HG03175 (cell line): Measurements from ENCODE around the gene IRGC.
A peak's percentile ranks its signal among the peaks of the same experiment; 100 is the strongest.
"Not testable (repeated sequence)": the region's sequence is repeated elsewhere in the genome, so short reads cannot be mapped to it uniquely, and the experiment has no call there.

Experiments
- ATAC-seq: cut with Tn5 transposase; IDR thresholded peaks from one replicate; pipeline ENCODE4 v1.9.1; 2021; ENCODE audit warnings: mild to moderate bottlenecking, moderate library complexity; ENCODE audit not compliant: unreplicated experiment

IRGC gene

GRCh38 chr19:43751466-43752220 is 35.8 kb downstream of the IRGC start:
- no peak for ATAC-seq

- no peak for ATAC-seq
Observed at GRCh38 chr19:43752287-43752875, 36.5 kb downstream of the IRGC start.

GRCh38 chr19:43754253-43754502 is 38.3 kb downstream of the IRGC start:
- ATAC-seq = no peak

- ATAC-seq = peak; percentile 69
Observed at GRCh38 chr19:43754503-43755255, 38.8 kb downstream of the IRGC start, which contains the start of gene SMG9. SMG9 (minus strand) TSS chr19:43754962; CDS start chr19:43750741, 4,221 bp downstream.

GRCh38 chr19:43755256-43755801 is 39.5 kb downstream of the IRGC start:
- no peak for ATAC-seq

- ATAC-seq = no peak
Observed at GRCh38 chr19:43759515-43759914, 43.6 kb downstream of the IRGC start.

GRCh38 chr19:43760941-43761340 is 45.1 kb downstream of the IRGC start:
- no peak for ATAC-seq

- ATAC-seq = no peak
Observed at GRCh38 chr19:43762814-43763213, 46.9 kb downstream of the IRGC start.

GRCh38 chr19:43763473-43763939 is 47.6 kb downstream of the IRGC start:
- no peak for ATAC-seq

- not testable (repeated sequence) for ATAC-seq
Observed at GRCh38 chr19:43764684-43765083, 48.8 kb downstream of the IRGC start.

GRCh38 chr19:43765109-43765876 is 49.4 kb downstream of the IRGC start:
- ATAC-seq = peak; percentile 78

GRCh38 chr19:43766755-43767043 is 50.8 kb downstream of the IRGC start:
- ATAC-seq = no peak

GRCh38 chr19:43767316-43767715 is 51.4 kb downstream of the IRGC start:
- ATAC-seq = no peak

- no peak for ATAC-seq
Observed at GRCh38 chr19:43767818-43768217, 51.9 kb downstream of the IRGC start.

GRCh38 chr19:43768273-43769050 is 52.6 kb downstream of the IRGC start:
- ATAC-seq = no peak

GRCh38 chr19:43769256-43769655 is 53.4 kb downstream of the IRGC start:
- ATAC-seq = no peak
